ENCODE measurements around the gene LCE1B.

The LCE1B gene, protein sequence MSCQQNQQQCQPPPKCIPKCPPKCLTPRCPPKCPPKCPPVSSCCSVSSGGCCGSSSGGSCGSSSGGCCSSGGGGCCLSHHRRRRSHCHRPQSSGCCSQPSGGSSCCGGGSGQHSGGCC

DNA sequence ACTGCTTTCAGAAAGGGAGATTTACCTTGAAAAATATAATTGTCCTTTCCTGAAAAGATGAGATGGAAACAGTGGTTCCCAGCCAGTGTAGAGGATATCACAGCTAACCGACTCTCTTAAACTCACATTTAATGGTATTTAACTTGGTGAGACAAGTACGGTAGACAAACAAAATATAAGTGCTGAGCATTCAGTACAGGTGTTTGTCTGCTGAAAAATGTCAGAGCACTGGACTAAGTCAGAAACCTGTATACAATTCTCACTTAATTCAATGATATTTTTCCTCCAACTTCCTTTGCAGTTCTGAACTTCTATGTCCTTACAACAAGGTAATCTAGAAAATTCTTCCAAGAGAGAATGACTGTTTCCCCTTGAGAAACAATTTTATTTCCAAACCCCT lies at the start of gene LCE1B:
LCE1B (plus strand) TSS at position 301 of the 400 bp plus-strand sequence. CDS start 476 bp downstream, outside the sequence.
- no peak for DNase-seq (ENCODE audit: low read depth)
- no peak within 1 kb of the TSS for H3K4me3 ChIP-seq (ENCODE audit: low read depth, low read length)
- no peak for TF ChIP-seq CTCF (IDR thresholded peaks at IDR 0.05; ENCODE audit: low read depth, low read length, missing control alignments)

DNA sequence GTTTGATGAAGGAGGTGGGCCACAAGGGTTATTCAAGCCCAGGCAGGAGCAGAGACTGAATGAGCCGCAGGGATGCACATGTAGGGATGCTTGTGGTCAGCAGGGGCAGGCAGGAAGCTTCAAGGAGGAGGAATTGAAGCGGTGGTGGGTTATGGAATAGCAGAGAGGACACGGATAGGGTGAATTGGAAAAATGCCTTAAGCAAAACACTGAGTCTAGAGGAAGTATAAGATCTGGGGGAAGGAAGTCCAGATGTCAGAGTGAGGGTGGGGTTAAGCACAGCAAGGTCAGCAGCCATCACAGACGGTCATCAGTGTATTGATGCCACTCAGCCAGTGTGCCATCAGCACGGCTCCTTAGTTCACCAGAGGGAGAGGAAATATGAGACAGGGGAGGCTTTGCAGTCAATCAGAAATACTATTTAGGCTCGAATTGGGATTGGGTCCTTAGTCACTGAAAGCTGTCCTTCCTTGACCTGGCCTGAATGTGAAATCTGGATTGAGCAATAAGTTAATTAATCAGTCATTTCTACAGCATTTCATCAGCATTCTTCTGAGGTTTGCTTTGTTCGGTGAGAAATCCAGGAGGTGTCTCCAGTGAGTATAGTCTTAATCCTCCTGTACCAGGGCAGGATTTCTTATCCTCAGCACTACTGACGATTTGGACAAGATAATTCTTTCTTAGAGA lies 42.8 kb upstream of the LCE1B start:
- no peak for TF ChIP-seq CTCF (IDR thresholded peaks at IDR 0.05; ENCODE audit: low read depth, low read length, missing control alignments)
- no peak overlapping the region for H3K4me3 ChIP-seq (ENCODE audit: low read depth, low read length)
- no peak for DNase-seq (ENCODE audit: low read depth)

GRCh38 chr1:152770411-152770810 lies 41.4 kb upstream of the LCE1B start:
- H3K4me3 ChIP-seq (ENCODE audit: low read depth, low read length) = no peak overlapping the region
- TF ChIP-seq CTCF (IDR thresholded peaks at IDR 0.05; ENCODE audit: low read depth, low read length, missing control alignments) = no peak
- no peak for DNase-seq (ENCODE audit: low read depth)

- H3K4me3 ChIP-seq (ENCODE audit: low read depth, low read length) = no peak within 1 kb of the TSS
- DNase-seq (ENCODE audit: low read depth) = no peak
- TF ChIP-seq CTCF (IDR thresholded peaks at IDR 0.05; ENCODE audit: low read depth, low read length, missing control alignments) = peak; percentile 25
Measured at GRCh38 chr1:152774875-152775274, 36.9 kb upstream of the LCE1B start, which contains the start of gene LCE1F. Gene LCE1F, plus strand, starts transcription at chr1:152775140. Its CDS starts 1,232 bp downstream, at chr1:152776372.

- DNase-seq (ENCODE audit: low read depth) = no peak
- no peak for TF ChIP-seq CTCF (IDR thresholded peaks at IDR 0.05; ENCODE audit: low read depth, low read length, missing control alignments)
- H3K4me3 ChIP-seq (ENCODE audit: low read depth, low read length) = no peak overlapping the region
Measured at GRCh38 chr1:152776361-152776760, 35.4 kb upstream of the LCE1B start.

DNA sequence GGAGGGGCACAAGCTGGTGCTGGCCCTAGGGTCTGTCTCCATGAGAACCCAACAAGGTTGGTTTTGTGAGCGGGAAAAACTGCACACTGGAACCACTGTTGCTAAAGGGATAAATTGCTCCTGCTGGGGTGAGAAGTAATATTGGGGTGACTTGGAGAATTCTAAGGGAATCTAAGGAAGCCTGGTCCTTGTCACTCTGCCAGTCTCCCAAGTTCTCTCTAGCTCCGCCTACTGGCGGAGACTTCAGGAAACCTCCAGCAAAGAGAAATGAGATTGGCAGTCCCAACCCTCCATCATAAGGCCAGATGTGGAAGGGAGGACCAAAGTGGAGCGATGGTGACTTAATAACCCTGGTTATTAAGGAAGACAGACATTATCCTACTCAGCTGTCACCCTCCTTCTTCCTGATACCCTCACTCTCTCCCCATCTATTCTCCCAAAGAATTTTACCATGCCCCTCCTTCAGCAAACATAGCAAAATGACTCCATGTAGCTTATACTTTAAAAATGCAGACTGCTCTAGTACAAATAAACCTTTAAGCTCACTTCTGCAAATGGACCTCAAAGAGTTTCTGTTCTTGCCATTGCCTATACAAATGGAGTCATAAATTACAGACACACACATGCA lies 34.1 kb upstream of the LCE1B start:
- H3K4me3 ChIP-seq (ENCODE audit: low read depth, low read length) = no peak overlapping the region
- TF ChIP-seq CTCF (IDR thresholded peaks at IDR 0.05; ENCODE audit: low read depth, low read length, missing control alignments) = peak; percentile 77
- no peak for DNase-seq (ENCODE audit: low read depth)

Data from GM12864 (cell line).